Measurements from ENCODE around the gene TMEM171. TPM values are rescaled to one million over a fixed set of nuclear protein-coding genes. Genes with fewer than 3 reads are reported as not detected.

TMEM171 gene
- total RNA-seq, 1 experiment from 2014 or later = 2.1 TPM

GRCh38 chr5:73149540-73149939 is 29.2 kb downstream of the TMEM171 start:
- BruUV-seq (replicated peaks) = no TSS peak
- no peaks in the 10 kb centered on the region for H3K9me3 ChIP-seq (ENCODE audit: control insufficient read depth, insufficient read depth, low read depth, low read length)
- in situ Hi-C loops (cut with HindIII; ENCODE audit: low pct_unique_long_range_greater_than_20kb, low sequenced_read_pairs) (no loop called here), intact Hi-C loops (cut with micrococcal nuclease; ENCODE audit: unreplicated experiment) (no loop called here)
- TF ChIP-seq REST (IDR thresholded peaks at IDR 0.05; ENCODE audit: insufficient read depth in 1 of 2, low read depth in 2 of 2, low read length in 1 of 2) (no peak), POLR2AphosphoS5 (IDR thresholded peaks at IDR 0.05; ENCODE audit: low read depth, low read length) (no peak), TCF7L2 (IDR thresholded peaks at IDR 0.05; ENCODE audit: low read depth, low read length) (no peak), SIN3A (IDR thresholded peaks at IDR 0.05; ENCODE audit: borderline replicate concordance, insufficient read depth, low read depth, low read length) (no peak), CTCF (IDR thresholded peaks at IDR 0.05) (no peak)
- POLR2A ChIA-PET = interaction anchor here (0.6 kb wide), 1 partner anchor 494 kb away, joined by 3 read pairs; no protein-coding TSS in a partner anchor
- DNase-seq (ENCODE audit: low read depth, low spot score) = no peak
- CTCF ChIA-PET = no interaction called here
- no peak for ATAC-seq
- no peaks in the 10 kb centered on the region for H3K27me3 ChIP-seq (ENCODE audit: control insufficient read depth, insufficient read depth, low read length)
- H3K4me1 ChIP-seq (ENCODE audit: control insufficient read depth, insufficient read depth, low read length) = no peaks in the 10 kb centered on the region
- H3K36me3 ChIP-seq (ENCODE audit: control insufficient read depth, insufficient read depth, low read length) = no peaks in the 10 kb centered on the region
- H3K27ac ChIP-seq (ENCODE audit: low read length) = no peak overlapping the region
- no peak overlapping the region for H3K4me3 ChIP-seq (ENCODE audit: low read depth in 2 of 2, low read length in 2 of 2)

- CTCF ChIA-PET = no interaction called here
- in situ Hi-C loops (cut with HindIII; ENCODE audit: low pct_unique_long_range_greater_than_20kb, low sequenced_read_pairs) (no loop called here), intact Hi-C loops (cut with micrococcal nuclease; ENCODE audit: unreplicated experiment) (no loop called here)
- Histone ChIP-seq H3K4me3 (ENCODE audit: low read depth in 2 of 2, low read length in 2 of 2) (no peak overlapping the region), H3K27me3 (ENCODE audit: control insufficient read depth, insufficient read depth, low read length) (no peaks in the 10 kb centered on the region), H3K4me1 (ENCODE audit: control insufficient read depth, insufficient read depth, low read length) (no peaks in the 10 kb centered on the region), H3K27ac (ENCODE audit: low read length) (no peak overlapping the region), H3K36me3 (ENCODE audit: control insufficient read depth, insufficient read depth, low read length) (no peaks in the 10 kb centered on the region), H3K9me3 (ENCODE audit: control insufficient read depth, insufficient read depth, low read depth, low read length) (no peaks in the 10 kb centered on the region)
- no peak for DNase-seq (ENCODE audit: low read depth, low spot score)
- ATAC-seq = no peak
- no TSS peak for BruUV-seq (replicated peaks)
- POLR2A ChIA-PET = interaction anchor here (0.6 kb wide), 1 partner anchor 67 kb away, joined by 3 read pairs; no protein-coding TSS in a partner anchor
- no peak for TF ChIP-seq POLR2AphosphoS5 (IDR thresholded peaks at IDR 0.05; ENCODE audit: low read depth, low read length)
- TF ChIP-seq CTCF (IDR thresholded peaks at IDR 0.05) = no peak
- TF ChIP-seq SIN3A (IDR thresholded peaks at IDR 0.05; ENCODE audit: borderline replicate concordance, insufficient read depth, low read depth, low read length) = no peak
- TF ChIP-seq REST (IDR thresholded peaks at IDR 0.05; ENCODE audit: insufficient read depth in 1 of 2, low read depth in 2 of 2, low read length in 1 of 2) = no peak
- no peak for TF ChIP-seq TCF7L2 (IDR thresholded peaks at IDR 0.05; ENCODE audit: low read depth, low read length)
Measured at GRCh38 chr5:73150876-73151275, 30.5 kb downstream of the TMEM171 start.
